Measurements from ENCODE around the gene ZC3H12A. TPM values are rescaled to one million over a fixed set of nuclear protein-coding genes. Genes with fewer than 3 reads are reported as not detected.

Gene ZC3H12A
- total RNA-seq, 4 donors from 2014 or later, result 36.0 to 42.9 (median 39.0) TPM

DNA sequence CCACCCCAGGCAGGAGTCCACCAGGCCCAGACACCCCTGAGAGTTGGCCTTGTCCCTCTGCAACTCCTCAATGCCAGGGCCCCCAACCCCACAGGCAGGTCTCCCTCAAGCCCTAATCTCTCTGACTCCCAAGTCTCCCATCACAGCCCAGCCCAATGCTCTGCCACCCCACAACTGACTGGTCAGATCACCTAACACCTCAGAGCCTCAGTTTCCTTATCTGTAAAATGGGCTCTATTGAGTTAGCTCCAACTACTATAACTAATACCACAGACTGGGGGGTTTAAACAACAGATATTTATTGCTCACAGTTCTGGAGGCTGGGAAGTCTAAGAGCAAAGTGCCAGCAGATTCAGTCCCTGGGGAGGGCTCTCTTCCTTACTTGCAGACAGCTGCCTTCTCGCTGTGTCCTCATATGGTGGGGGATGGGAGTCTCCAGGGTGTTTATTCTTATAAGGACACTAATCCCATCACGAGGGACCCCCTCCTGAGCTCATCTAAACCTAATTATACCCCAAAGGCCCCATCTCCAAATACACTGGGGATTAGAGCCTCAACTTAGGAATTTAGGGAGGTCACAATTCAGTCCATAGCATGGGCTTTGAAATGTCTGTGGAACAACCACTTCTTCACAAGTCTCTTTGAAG is 34.9 kb upstream of the ZC3H12A start:
- 44 to 50% methylated on average over 2 of the region's 2 CpGs for WGBS, 2 donors
- intact Hi-C loops (cut with DNase I; ENCODE audit: low total_unique reads), result loop anchor here (10.0 kb wide), 1 partner anchor 735 kb away; no protein-coding TSS in a partner anchor
- DNase-seq (ENCODE audit: low spot score in 2 of 2), result no peak
- TF ChIP-seq, protein P1, sequence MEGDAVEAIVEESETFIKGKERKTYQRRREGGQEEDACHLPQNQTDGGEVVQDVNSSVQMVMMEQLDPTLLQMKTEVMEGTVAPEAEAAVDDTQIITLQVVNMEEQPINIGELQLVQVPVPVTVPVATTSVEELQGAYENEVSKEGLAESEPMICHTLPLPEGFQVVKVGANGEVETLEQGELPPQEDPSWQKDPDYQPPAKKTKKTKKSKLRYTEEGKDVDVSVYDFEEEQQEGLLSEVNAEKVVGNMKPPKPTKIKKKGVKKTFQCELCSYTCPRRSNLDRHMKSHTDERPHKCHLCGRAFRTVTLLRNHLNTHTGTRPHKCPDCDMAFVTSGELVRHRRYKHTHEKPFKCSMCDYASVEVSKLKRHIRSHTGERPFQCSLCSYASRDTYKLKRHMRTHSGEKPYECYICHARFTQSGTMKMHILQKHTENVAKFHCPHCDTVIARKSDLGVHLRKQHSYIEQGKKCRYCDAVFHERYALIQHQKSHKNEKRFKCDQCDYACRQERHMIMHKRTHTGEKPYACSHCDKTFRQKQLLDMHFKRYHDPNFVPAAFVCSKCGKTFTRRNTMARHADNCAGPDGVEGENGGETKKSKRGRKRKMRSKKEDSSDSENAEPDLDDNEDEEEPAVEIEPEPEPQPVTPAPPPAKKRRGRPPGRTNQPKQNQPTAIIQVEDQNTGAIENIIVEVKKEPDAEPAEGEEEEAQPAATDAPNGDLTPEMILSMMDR (IDR thresholded peaks at IDR 0.05), result no peak
- no peak for TF ChIP-seq POLR2A (IDR thresholded peaks at IDR 0.05)
- no peak overlapping the region for H3K4me3 ChIP-seq (ENCODE audit: low read depth, poor library complexity, severe bottlenecking)

DNA sequence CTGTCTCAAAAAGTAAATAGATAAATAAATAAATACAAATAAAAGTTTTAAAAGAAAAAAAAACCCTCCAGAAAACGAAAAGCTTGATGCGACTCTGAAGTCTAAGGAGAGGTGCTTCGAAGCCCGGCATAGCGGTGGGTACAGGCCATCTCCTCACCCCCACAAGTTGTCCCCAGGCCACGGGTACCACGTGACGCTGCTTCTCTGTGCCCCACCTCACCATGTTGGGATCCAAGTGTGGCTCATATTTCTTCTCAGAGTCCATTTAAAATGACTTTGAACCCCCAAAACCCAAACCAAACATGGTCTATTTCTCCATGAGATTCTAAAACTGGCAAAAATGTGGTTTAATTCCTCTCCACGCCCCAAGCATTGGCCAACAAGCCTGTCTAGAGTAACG is 32.9 kb upstream of the ZC3H12A start:
- H3K4me3 ChIP-seq (ENCODE audit: low read depth, poor library complexity, severe bottlenecking), result no peak overlapping the region
- no peak for TF ChIP-seq POLR2A (IDR thresholded peaks at IDR 0.05)
- TF ChIP-seq, protein P1 (IDR thresholded peaks at IDR 0.05), result no peak
- 80 to 84% methylated on average over 10 of the region's 10 CpGs for WGBS, 2 donors
- intact Hi-C loops (cut with DNase I; ENCODE audit: low total_unique reads), result no loop called here
- no peak for DNase-seq (ENCODE audit: low spot score in 2 of 2)

DNA sequence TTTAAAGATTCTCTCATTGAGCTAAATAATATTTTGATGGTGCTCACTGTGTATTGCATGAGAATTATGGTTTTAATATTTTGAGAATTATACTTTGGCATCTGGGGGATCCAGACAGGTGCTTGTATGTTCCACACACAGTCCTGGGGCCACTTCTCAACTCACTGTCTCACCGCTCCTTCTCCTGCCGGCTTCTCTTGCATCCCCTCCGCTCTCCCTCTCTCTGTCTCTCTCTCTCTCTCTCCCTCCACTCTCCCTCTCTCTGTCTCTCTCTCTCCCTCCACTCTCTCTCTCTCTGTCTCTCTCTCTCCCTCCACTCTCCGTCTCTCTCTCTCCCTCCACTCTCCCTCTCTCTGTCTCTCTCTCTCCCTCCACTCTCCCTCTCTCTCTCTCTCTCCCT is 32.2 kb upstream of the ZC3H12A start:
- WGBS, 2 donors, result 59 to 77% methylated on average over 4 of the region's 4 CpGs
- intact Hi-C loops (cut with DNase I; ENCODE audit: low total_unique reads), result no loop called here
- no peak overlapping the region for H3K4me3 ChIP-seq (ENCODE audit: low read depth, poor library complexity, severe bottlenecking)
- TF ChIP-seq, protein P1 (IDR thresholded peaks at IDR 0.05), result no peak
- TF ChIP-seq POLR2A (IDR thresholded peaks at IDR 0.05), result no peak
- DNase-seq (ENCODE audit: low spot score in 2 of 2), result no peak

DNA sequence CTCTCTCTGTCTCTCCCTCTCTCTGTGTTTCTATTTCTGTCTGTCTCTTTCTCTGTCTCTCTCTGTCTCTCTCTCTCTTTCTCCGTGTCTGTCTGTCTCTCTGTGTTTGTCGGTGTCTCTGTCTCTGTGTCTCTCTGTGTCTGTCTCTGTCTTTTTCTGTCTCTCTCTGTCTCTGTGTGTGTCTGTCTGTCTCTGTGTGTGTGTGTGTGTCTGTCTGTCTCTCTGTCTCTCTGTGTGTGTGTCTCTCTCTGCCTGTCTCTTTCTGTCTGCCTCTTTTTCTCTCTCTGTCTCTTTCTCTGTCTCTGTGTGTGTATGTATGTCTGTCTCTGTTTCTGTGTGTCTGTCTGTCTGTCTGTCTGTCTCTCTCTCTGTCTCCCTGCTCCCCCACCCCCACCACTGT is 31.7 kb upstream of the ZC3H12A start:
- DNase-seq (ENCODE audit: low spot score in 2 of 2), result no peak
- WGBS, 2 donors, result 73 to 77% methylated on average over 2 of the region's 2 CpGs
- TF ChIP-seq POLR2A (IDR thresholded peaks at IDR 0.05), result no peak
- TF ChIP-seq, protein P1 (IDR thresholded peaks at IDR 0.05), result no peak
- no peak overlapping the region for H3K4me3 ChIP-seq (ENCODE audit: low read depth, poor library complexity, severe bottlenecking)
- intact Hi-C loops (cut with DNase I; ENCODE audit: low total_unique reads), result no loop called here

DNA sequence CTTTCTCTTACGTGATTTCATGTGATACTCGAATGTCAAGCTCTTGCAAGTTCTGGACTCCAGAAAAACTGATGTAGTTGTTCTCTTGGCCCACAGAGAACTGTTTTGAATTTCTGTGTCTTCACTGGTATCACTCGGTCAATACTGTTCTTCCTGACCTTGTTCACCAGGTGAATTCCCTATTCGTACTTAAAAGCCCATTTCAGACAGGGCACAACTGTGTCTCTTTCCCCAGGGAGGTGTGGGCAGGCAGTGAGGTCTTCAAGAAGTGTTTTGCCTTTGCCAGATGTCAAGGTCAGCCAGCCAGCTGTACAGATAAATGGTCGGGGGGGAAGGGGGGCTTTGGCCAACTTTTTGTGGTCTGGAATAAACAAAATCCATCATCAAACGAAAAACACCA is 27.5 kb upstream of the ZC3H12A start:
- H3K4me3 ChIP-seq (ENCODE audit: low read depth, poor library complexity, severe bottlenecking), result no peak overlapping the region
- DNase-seq (ENCODE audit: low spot score in 2 of 2), result no peak
- intact Hi-C loops (cut with DNase I; ENCODE audit: low total_unique reads), result no loop called here
- TF ChIP-seq POLR2A (IDR thresholded peaks at IDR 0.05), result no peak
- TF ChIP-seq, protein P1 (IDR thresholded peaks at IDR 0.05), result no peak
- 63 to 67% methylated on average over 6 of the region's 6 CpGs for WGBS, 2 donors

DNA sequence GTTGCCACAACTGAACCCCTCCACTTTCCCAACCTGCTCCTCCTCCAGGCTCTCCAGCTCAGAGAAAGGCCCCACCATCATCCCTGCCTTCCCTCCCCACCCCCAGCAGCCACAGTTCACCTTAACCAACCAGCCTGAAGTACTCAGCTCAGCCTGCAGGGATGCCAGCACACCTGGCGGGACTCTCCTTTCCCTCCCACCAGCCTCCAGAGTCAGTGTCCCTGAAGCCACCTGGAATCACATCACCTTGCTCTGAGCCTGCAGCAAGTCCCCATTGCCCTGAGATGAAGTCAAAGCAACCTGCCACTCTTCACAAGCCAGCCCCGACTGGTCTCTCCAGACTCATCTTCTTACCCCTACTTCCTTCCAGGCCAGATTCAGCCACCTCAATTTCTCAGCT is 26.2 kb upstream of the ZC3H12A start:
- no peak for DNase-seq (ENCODE audit: low spot score in 2 of 2)
- H3K4me3 ChIP-seq (ENCODE audit: low read depth, poor library complexity, severe bottlenecking), result no peak overlapping the region
- intact Hi-C loops (cut with DNase I; ENCODE audit: low total_unique reads), result no loop called here
- no peak for TF ChIP-seq POLR2A (IDR thresholded peaks at IDR 0.05)
- TF ChIP-seq, protein P1 (IDR thresholded peaks at IDR 0.05), result no peak
- 35 to 37% methylated on average over 2 of the region's 2 CpGs for WGBS, 2 donors

All from lower leg skin (tissue), 4 donors.